Psoas muscle (tissue), 8 donors: ENCODE data around the gene TREML2. TPM values are rescaled to one million over a fixed set of nuclear protein-coding genes. Genes with fewer than 3 reads are reported as not detected.

Experiments
- ATAC-seq, 4 donors: fragments of 200-7000 bp; cut with Tn5 transposase; one replicate each; pipeline ENCODE4 v1.9.1; 2020; ENCODE audit warnings: moderate library complexity in 3 of 4, mild to moderate bottlenecking in 2 of 4
- DNase-seq, 2 donors: peaks; one replicate each; pipeline ENCODE4 v3.0.0-alpha.2; 2020
- H3K27ac ChIP-seq: fragments of 200-600 bp; one replicate; pipeline ENCODE4 v1.8.0; 2022
- H3K27me3 ChIP-seq, 3 donors: fragments of 200-600 bp in 1 of 3; one replicate each; pipeline versions ENCODE4 v1.6.1 to v1.8.0; 2013 to 2022; ENCODE audit warnings: low read length in 2 of 3, mild to moderate bottlenecking in 2 of 3, moderate library complexity in 1 of 3; ENCODE audit not compliant: insufficient read depth in 3 of 3
- H3K36me3 ChIP-seq, 2 donors: fragments of 200-600 bp in 1 of 2; one replicate each; pipeline versions ENCODE4 v1.6.1 to v1.8.0; 2013 to 2022; ENCODE audit warnings: low read depth in 1 of 2, mild to moderate bottlenecking in 1 of 2, moderate library complexity in 1 of 2; ENCODE audit not compliant: insufficient read depth in 1 of 2
- H3K4me1 ChIP-seq: fragments of 200-600 bp; one replicate; pipeline ENCODE4 v1.8.0; 2022
- H3K4me3 ChIP-seq: fragments of 200-600 bp; one replicate; pipeline ENCODE4 v1.8.0; 2022; ENCODE audit warnings: mild to moderate bottlenecking
- H3K9me3 ChIP-seq: fragments of 200-600 bp; one replicate; pipeline ENCODE4 v1.8.0; 2022
- CTCF ChIP-seq: fragments of 200-600 bp; IDR thresholded peaks from one replicate; pipeline ENCODE4 v1.8.0; 2022; ENCODE audit warnings: antibody characterized with exemption
- WGBS, 3 donors: extraction: QIAGEN DNeasy Blood & Tissue Kit; methylation state at CpG; one replicate each; pipeline versions ENCODE4 v1.1.6 to v1.1.7; 2013; 5-methylcytosine and 5-hydroxymethylcytosine counted together
- intact Hi-C, 2 donors: fragments of 100-400 bp; cut with DNase I; formaldehyde crosslinking; loops; one replicate each; pipeline versions ENCODE4 v1.11.0 to v1.14.2; 2022
- polyA plus RNA-seq, 3 donors: library from polyadenylated mRNA; stranded (reverse); fragments of 200-250 nt; gene quantifications; one replicate each; pipeline ENCODE4 v1.2.3, GENCODE V29; 2013
- total RNA-seq, 4 donors: library from RNA; stranded (reverse); fragmentation: NEBNext Ultra II Directional in 2 of 4; extraction: Animal tissue kit (Norgen Biotek cat#: 25700) in 2 of 4; gene quantifications; one replicate each; pipeline versions ENCODE4 v1.2.1 to v1.2.4, GENCODE V29; 2021 to 2023
- donor health status: healthy with polysubstance abuse.
- donor health status: DM: no; HTN: no; CAD: no; lungs with moderate emphysema.
- donor health status: Bipolar disorder and iron deficiency.
- donor health status: healthy.
- donor health status: DM: yes; HTN: yes; CAD: no.
- donor health status: DM: no; HTN: no; CAD: no.
- donor health status: DM: no; HTN: no; CAD: no.
- donor health status: DM: yes; HTN: yes; CAD: no.

TREML2 gene
- total and polyA plus RNA-seq, 7 donors, result 0.01 to 0.20 (median 0.08) TPM; not detected in 2

GRCh38 chr6:41222513-41222912 lies 21.6 kb upstream of the TREML2 start:
- Histone ChIP-seq H3K27ac (no peak overlapping the region), H3K36me3 (no peaks in the 10 kb centered on the region), H3K4me3 (no peak overlapping the region), H3K27me3 (peaks cover 0 to 14% (median 3%) of the 10 kb centered on the region in 3 donors), H3K9me3 (no peaks in the 10 kb centered on the region), H3K4me1 (no peaks in the 10 kb centered on the region)
- WGBS, 3 donors, result 66 to 72% (median 70%) methylated on average over 5 of the region's 5 CpGs
- ATAC-seq (no peak), DNase-seq (no peak)
- TF ChIP-seq CTCF, result no peak
- intact Hi-C loops, result no loop called here

- Histone ChIP-seq H3K36me3 (no peaks in the 10 kb centered on the region), H3K4me3 (no peak overlapping the region), H3K9me3 (no peaks in the 10 kb centered on the region), H3K4me1 (no peaks in the 10 kb centered on the region), H3K27ac (no peak overlapping the region), H3K27me3 (peaks cover 0 to 10% (median 3%) of the 10 kb centered on the region in 3 donors)
- intact Hi-C loops, result no loop called here
- ATAC-seq (no peak), DNase-seq (no peak)
- 44 to 64% (median 61%) methylated on average over 4 of the region's 4 CpGs for WGBS, 3 donors
- no peak for TF ChIP-seq CTCF
These were observed 21.1 kb upstream of the TREML2 start for GRCh38 chr6:41222045-41222444.

GRCh38 chr6:41216616-41217015 lies 15.7 kb upstream of the TREML2 start:
- Histone ChIP-seq H3K27me3 (peaks cover 0 to 8% (median 0%) of the 10 kb centered on the region in 3 donors), H3K36me3 (no peaks in the 10 kb centered on the region), H3K27ac (no peak overlapping the region), H3K9me3 (no peaks in the 10 kb centered on the region), H3K4me3 (no peak overlapping the region), H3K4me1 (no peaks in the 10 kb centered on the region)
- ATAC-seq (no peak), DNase-seq (no peak)
- WGBS, 3 donors, result 65 to 74% (median 66%) methylated on average over 5 of the region's 5 CpGs
- no peak for TF ChIP-seq CTCF
- intact Hi-C loops, result no loop called here

GRCh38 chr6:41215777-41216176 lies 14.8 kb upstream of the TREML2 start:
- TF ChIP-seq CTCF, result no peak
- no peak for DNase-seq
- intact Hi-C loops, result no loop called here
- no peak for ATAC-seq
- no peaks in the 10 kb centered on the region for H3K36me3 ChIP-seq
- WGBS, 3 donors, result 72 to 76% (median 75%) methylated on average over 5 of the region's 5 CpGs
- H3K4me3 ChIP-seq, result no peak overlapping the region
- H3K27ac ChIP-seq, result no peak overlapping the region
- no peaks in the 10 kb centered on the region for H3K4me1 ChIP-seq
- H3K9me3 ChIP-seq, result no peaks in the 10 kb centered on the region
- peaks cover 0 to 8% (median 0%) of the 10 kb centered on the region in 3 donors for H3K27me3 ChIP-seq

- ATAC-seq, result no peak
- H3K27me3 ChIP-seq, result peaks cover 0 to 8% (median 0%) of the 10 kb centered on the region in 3 donors
- WGBS, 3 donors, result 84 to 89% (median 86%) methylated on average over 9 of the region's 9 CpGs
- H3K27ac ChIP-seq, result no peak overlapping the region
- no peaks in the 10 kb centered on the region for H3K36me3 ChIP-seq
- intact Hi-C loops, result no loop called here
- no peak overlapping the region for H3K4me3 ChIP-seq
- no peak for TF ChIP-seq CTCF
- no peaks in the 10 kb centered on the region for H3K4me1 ChIP-seq
- DNase-seq, result no peak
- H3K9me3 ChIP-seq, result no peaks in the 10 kb centered on the region
These were observed 13.8 kb upstream of the TREML2 start for GRCh38 chr6:41214559-41215238.
